H1 (cell line): ENCODE data around the gene MRPL1. TPM values are rescaled to one million over a fixed set of nuclear protein-coding genes. Genes with fewer than 3 reads are reported as not detected.
A peak's percentile ranks its signal among the peaks of the same experiment; 100 is the strongest.

Source experiments
- CTCF ChIA-PET: fragments of 300-600 bp; sonication (Branson Sonifier 250); formaldehyde crosslinking; loops from one replicate; lab custom pipeline; 2021; ENCODE audit not compliant: partially characterized antibody; lab: Charles Lee
- POLR2A ChIA-PET: fragments of 300-600 bp; sonication (Branson Sonifier 250); formaldehyde crosslinking; loops from one replicate; lab custom pipeline; 2021; ENCODE audit warnings: inconsistent platforms; ENCODE audit not compliant: partially characterized antibody; lab: Charles Lee
- DNase-seq, 2 experiments: peaks; one replicate each; pipeline versions ENCODE4 v3.0.0 to v3.0.0-alpha.2; 2010 to 2022; ENCODE audit warnings: low spot score in 2 of 2, low read depth in 1 of 2, mixed read lengths in 1 of 2
- FAIRE-seq: peaks from 2 replicates; lab custom pipeline; 2011; peaks lifted over from hg19 to GRCh38; lab: Jason Lieb, UNC
- H2AFZ ChIP-seq: 2 replicates; pipeline ENCODE4 v1.8.1; 2012; ENCODE audit warnings: low read length, inconsistent platforms
- H2AK5ac ChIP-seq: 2 replicates; pipeline ENCODE4 v1.6.1; 2013; ENCODE audit warnings: low read depth, low read length
- H2BK120ac ChIP-seq: replicated peaks from 2 replicates; pipeline ENCODE3; 2013; ENCODE audit warnings: low read depth, low read length, inconsistent platforms
- H2BK12ac ChIP-seq: 2 replicates; pipeline ENCODE4 v1.6.1; 2013; ENCODE audit warnings: low read depth, low read length
- H2BK15ac ChIP-seq: 2 replicates; pipeline ENCODE4 v1.6.1; 2013; ENCODE audit warnings: low read length
- H2BK20ac ChIP-seq: 2 replicates; pipeline ENCODE4 v1.6.1; 2013; ENCODE audit warnings: low read length
- H2BK5ac ChIP-seq: 2 replicates; pipeline ENCODE4 v1.6.1; 2013; ENCODE audit warnings: low read depth, low read length
- H3K14ac ChIP-seq: 2 replicates; pipeline ENCODE4 v1.6.1; 2013; ENCODE audit warnings: inconsistent platforms; ENCODE audit not compliant: insufficient read length
- H3K18ac ChIP-seq: 2 replicates; pipeline ENCODE4 v1.6.1; 2013; ENCODE audit warnings: low read length; ENCODE audit errors: extremely low read depth
- H3K23ac ChIP-seq: 2 replicates; pipeline ENCODE4 v1.6.1; 2013; ENCODE audit warnings: inconsistent platforms; ENCODE audit not compliant: insufficient read length
- H3K23me2 ChIP-seq: 2 replicates; pipeline ENCODE4 v1.6.1; 2013; ENCODE audit warnings: low read depth, low read length
- H3K27ac ChIP-seq: 2 replicates; pipeline ENCODE4 v1.6.1; 2011; ENCODE audit warnings: low read depth, low read length, inconsistent platforms
- H3K27me3 ChIP-seq, 4 experiments: replicated peaks in 1 of 4; 1 replicate in 1 of 4; 2 replicates in 3 of 4; pipeline versions ENCODE4 v1.6.1 to v1.8.1; 2011 to 2013; ENCODE audit warnings: low read length in 3 of 4, mild to moderate bottlenecking in 3 of 4, inconsistent platforms in 2 of 4, mixed read lengths in 2 of 4, moderate library complexity in 1 of 4; ENCODE audit not compliant: control insufficient read depth in 3 of 4, insufficient read depth in 3 of 4; ENCODE audit errors: extremely low read depth in 1 of 4
- H3K36me3 ChIP-seq, 4 experiments: 2 replicates each; pipeline versions ENCODE4 v1.6.1 to v1.8.1; 2011 to 2013; ENCODE audit warnings: mild to moderate bottlenecking in 4 of 4, low read length in 3 of 4, moderate library complexity in 2 of 4, control low read depth in 1 of 4, inconsistent platforms in 1 of 4; ENCODE audit not compliant: insufficient read depth in 4 of 4, control insufficient read depth in 2 of 4
- H3K4ac ChIP-seq: replicated peaks from 2 replicates; pipeline ENCODE3; 2013; ENCODE audit warnings: low read length, low read depth, mixed read lengths, inconsistent platforms; ENCODE audit not compliant: insufficient read length
- H3K4me1 ChIP-seq, 4 experiments: replicated peaks in 1 of 4; 1 replicate in 1 of 4; 2 replicates in 3 of 4; pipeline versions ENCODE4 v1.6.1 to v1.8.1; 2011 to 2013; ENCODE audit warnings: low read length in 3 of 4, inconsistent platforms in 2 of 4, mixed read lengths in 1 of 4; ENCODE audit not compliant: insufficient read depth in 4 of 4, control insufficient read depth in 3 of 4
- H3K4me2 ChIP-seq, 2 experiments: 2 replicates each; pipeline versions ENCODE4 v1.6.1 to v1.8.1; 2011 to 2013; ENCODE audit warnings: low read depth in 2 of 2, low read length in 2 of 2, control low read depth in 1 of 2, inconsistent platforms in 1 of 2, mild to moderate bottlenecking in 1 of 2; ENCODE audit not compliant: insufficient read depth in 1 of 2
- H3K4me3 ChIP-seq, 4 experiments: fragments of 200-600, 300-600 bp in 1 of 4; sonication (generic), shearing (Covaris generic), sonication (Bioruptor Twin) in 1 of 4; 2 replicates each; pipeline versions ENCODE4 v1.5.1 to v1.8.1; 2011 to 2016; ENCODE audit warnings: low read length in 4 of 4, low read depth in 3 of 4, control low read depth in 2 of 4, inconsistent platforms in 2 of 4, mild to moderate bottlenecking in 2 of 4, mixed read lengths in 1 of 4, moderate library complexity in 1 of 4; ENCODE audit not compliant: insufficient read depth in 2 of 4; ENCODE audit errors: extremely low read depth in 1 of 4
- H3K56ac ChIP-seq: replicated peaks from 2 replicates; pipeline ENCODE3; 2013; ENCODE audit warnings: low read depth, mild to moderate bottlenecking, mixed read lengths, low read length, inconsistent platforms; ENCODE audit not compliant: insufficient read length
- H3K79me1 ChIP-seq: 2 replicates; pipeline ENCODE4 v1.6.1; 2013; ENCODE audit warnings: low read depth, low read length, control low read depth
- H3K79me2 ChIP-seq, 2 experiments: 2 replicates each; pipeline versions ENCODE4 v1.6.1 to v1.8.1; 2012 to 2013; ENCODE audit warnings: low read length in 2 of 2, mild to moderate bottlenecking in 2 of 2, inconsistent platforms in 1 of 2; ENCODE audit not compliant: insufficient read depth in 2 of 2, control insufficient read depth in 1 of 2
- H3K9ac ChIP-seq, 4 experiments: replicated peaks in 1 of 4; 1 replicate in 1 of 4; 2 replicates in 3 of 4; pipeline versions ENCODE4 v1.6.1 to v1.8.1; 2011 to 2013; ENCODE audit warnings: low read depth in 3 of 4, low read length in 3 of 4, control low read depth in 2 of 4, mild to moderate bottlenecking in 2 of 4, moderate library complexity in 2 of 4, inconsistent platforms in 1 of 4; ENCODE audit errors: extremely low read depth in 1 of 4
- H3K9me3 ChIP-seq, 2 experiments: 2 replicates each; pipeline versions ENCODE4 v1.6.1 to v1.8.1; 2012 to 2013; ENCODE audit warnings: mild to moderate bottlenecking in 2 of 2, moderate library complexity in 2 of 2, control low read depth in 1 of 2, inconsistent platforms in 1 of 2, low read depth in 1 of 2, low read length in 1 of 2, mixed read lengths in 1 of 2; ENCODE audit not compliant: insufficient read depth in 2 of 2
- H4K20me1 ChIP-seq, 2 experiments: replicated peaks in 1 of 2; 2 replicates each; pipeline versions ENCODE3 to v1.8.1; 2011 to 2013; ENCODE audit warnings: inconsistent platforms in 2 of 2, low read length in 2 of 2, mild to moderate bottlenecking in 1 of 2; ENCODE audit not compliant: insufficient read depth in 2 of 2, control insufficient read depth in 1 of 2
- H4K5ac ChIP-seq: 2 replicates; pipeline ENCODE4 v1.6.1; 2013; ENCODE audit warnings: low read length, low read depth, mixed read lengths, inconsistent platforms; ENCODE audit not compliant: insufficient read length
- H4K8ac ChIP-seq: 2 replicates; pipeline ENCODE4 v1.8.0; 2013; ENCODE audit warnings: mild to moderate bottlenecking, moderate library complexity, low read length, inconsistent platforms; ENCODE audit not compliant: insufficient read depth; ENCODE audit errors: extremely low read depth
- H4K91ac ChIP-seq: replicated peaks from 2 replicates; pipeline ENCODE3; 2013; ENCODE audit warnings: low read length, mixed read lengths, inconsistent platforms; ENCODE audit not compliant: insufficient read length
- ASH2L ChIP-seq: fragments of 200-600, 300-600 bp; sonication (generic); IDR thresholded peaks from one replicate; pipeline ENCODE4 v1.7.1; 2017; ENCODE audit warnings: low read length
- GTF2F1 ChIP-seq: IDR thresholded peaks from 2 replicates; pipeline ENCODE4 v1.6.1; 2012; ENCODE audit warnings: low read depth, low read length, improper control_type of control experiment, borderline replicate concordance
- HDAC2 ChIP-seq, 2 experiments: fragments of 300-600 bp in 1 of 2; sonication (generic) in 1 of 2; IDR thresholded peaks; 2 replicates each; pipeline ENCODE4 v1.6.1; 2011 to 2012; ENCODE audit warnings: low read depth in 2 of 2, low read length in 2 of 2, mild to moderate bottlenecking in 2 of 2, moderate library complexity in 2 of 2, borderline replicate concordance in 1 of 2, inconsistent platforms in 1 of 2
- MAFK ChIP-seq: IDR thresholded peaks from 2 replicates; pipeline ENCODE4 v1.6.1; 2012; ENCODE audit warnings: low read depth, mild to moderate bottlenecking, improper control_type of control experiment, low read length
- PHF8 ChIP-seq: fragments of 200-600 bp; sonication (generic); conservative IDR thresholded peaks from 2 replicates; pipeline ENCODE4 v1.7.1; 2012; ENCODE audit warnings: low read depth, mild to moderate bottlenecking, inconsistent platforms, low read length, moderate library complexity
- RBBP5 ChIP-seq: IDR thresholded peaks from 2 replicates; pipeline ENCODE4 v1.7.1; 2012; ENCODE audit warnings: low read depth, mild to moderate bottlenecking, inconsistent platforms, low read length, moderate library complexity, borderline replicate concordance
- SAP30 ChIP-seq: fragments of 300-600 bp; sonication (generic); IDR thresholded peaks from 2 replicates; pipeline ENCODE4 v1.7.1; 2012; ENCODE audit warnings: low read length, moderate library complexity, mild to moderate bottlenecking, inconsistent platforms; ENCODE audit not compliant: insufficient read depth, insufficient replicate concordance
- SIRT6 ChIP-seq: IDR thresholded peaks from one replicate; pipeline ENCODE4 v1.7.1; 2012; ENCODE audit warnings: low read length, inconsistent platforms
- TBP ChIP-seq: IDR thresholded peaks from 2 replicates; pipeline ENCODE4 v1.6.1; 2011; ENCODE audit warnings: low read depth, low read length, improper control_type of control experiment
- WGBS, 2 experiments: shearing (Covaris generic) in 1 of 2; methylation state at CpG; one replicate each; pipeline versions ENCODE4 v1.1.6 to v1.1.7; 2013 to 2015; ENCODE audit warnings: low lambda C conversion rate in 2 of 2, mixed read lengths in 2 of 2, inconsistent platforms in 1 of 2, low coverage in 1 of 2, missing lambda C conversion rate in 1 of 2; ENCODE audit not compliant: insufficient replicate concordance in 2 of 2, insufficient coverage in 1 of 2, insufficient read length in 1 of 2; ENCODE audit errors: extremely low coverage in 1 of 2, missing lambda C conversion rate in 1 of 2; 5-methylcytosine and 5-hydroxymethylcytosine counted together
- polyA plus RNA-seq, 7 experiments: library from polyadenylated mRNA; depleted of rRNA in 3 of 7; stranded (reverse) in 5 of 7; unstranded in 2 of 7; fragments of >200 nt in 5 of 7; fragments of 200-250 nt in 2 of 7; gene quantifications; 1 replicate in 5 of 7; 2 replicates in 1 of 7; 4 replicates in 1 of 7; pipeline versions ENCODE4 v1.2.1 to v1.2.3, GENCODE V29; 2011 to 2013; ENCODE audit warnings: missing spikeins in 2 of 7, mixed read lengths in 2 of 7
- total RNA-seq: library from RNA; stranded (reverse); fragmentation: NEBNext Ultra II Directional; extraction: Animal tissue kit (Norgen Biotek cat#: 25700); gene quantifications from 2 replicates; pipeline ENCODE4 v1.2.1, GENCODE V29; 2021

MRPL1 gene
- total and polyA plus RNA-seq, 2 of the 8 experiments (the other 6 are each of a cell fraction or from before 2014, with no cell fraction given): 9.6 to 37.0 TPM

GRCh38 chr4:77819843-77820648 lies 42.6 kb upstream of the MRPL1 start:
- H2BK5ac ChIP-seq: no peak overlapping the region; the same call in 1 of the 2 replicates
- H3K23ac ChIP-seq: no peak overlapping the region
- no peak overlapping the region for H2AK5ac ChIP-seq
- peak overlapping the region; percentile 7 to 71 (median 49); a peak in 5 of 7 replicates for H3K9ac ChIP-seq
- H3K9me3 ChIP-seq: no peaks in the 10 kb centered on the region
- no peak overlapping the region for H2BK120ac ChIP-seq
- peaks cover 8% of the 10 kb centered on the region; the same call in 1 of the 2 replicates for H3K23me2 ChIP-seq
- POLR2A ChIA-PET: interaction anchor here (0.7 to 1.3 kb wide), 2 partner anchors 12 to 43 kb away, joined by 4 to 13 read pairs; partner anchors contain the start of gene MRPL1
- peak overlapping the region; percentile 76 to 96 (median 82) for H3K4me3 ChIP-seq
- DNase-seq: peak in 1 of 2 experiments; percentile 94
- H3K18ac ChIP-seq: peak overlapping the region; percentile 89
- peak overlapping the region; percentile 73 for H4K5ac ChIP-seq
- H2AFZ ChIP-seq: peak overlapping the region; percentile 93
- H3K56ac ChIP-seq: peak overlapping the region; percentile 39
- FAIRE-seq: no peak
- peaks cover 0 to 5% (median 2%) of the 10 kb centered on the region in 4 experiments; a peak in 2 of 7 replicates for H3K27me3 ChIP-seq
- H3K79me2 ChIP-seq: peaks cover 0 to 5% of the 10 kb centered on the region in 2 experiments; a peak in 1 of 4 replicates
- no peak overlapping the region for H3K14ac ChIP-seq
- H4K20me1 ChIP-seq: peaks cover 0 to 2% of the 10 kb centered on the region in 2 experiments
- CTCF ChIA-PET: no interaction called here
- WGBS, 2 experiments: 3% methylated on average over 42 of the region's 81 CpGs; no CpG with 5 or more reads in 1 of the 2 experiments
- no peak overlapping the region for H3K27ac ChIP-seq
- H2BK15ac ChIP-seq: no peak overlapping the region
- no peak overlapping the region for H2BK20ac ChIP-seq
- peak overlapping the region; percentile 59 to 90 for H3K4me2 ChIP-seq
- H3K4me1 ChIP-seq: peaks cover 0 to 4% (median 2%) of the 10 kb centered on the region in 4 experiments; a peak in 4 of 7 replicates
- H4K91ac ChIP-seq: peak overlapping the region; percentile 19
- no peak overlapping the region for H3K4ac ChIP-seq
- H4K8ac ChIP-seq: peak overlapping the region; percentile 62
- no peaks in the 10 kb centered on the region for H3K79me1 ChIP-seq
- H2BK12ac ChIP-seq: no peak overlapping the region
- no peaks in the 10 kb centered on the region for H3K36me3 ChIP-seq
- TF ChIP-seq GTF2F1 (no peak), PHF8 (peak; percentile 50), TBP (peak; percentile 32; the same call in 1 of the 2 replicates), SIRT6 (no peak), RBBP5 (0 out of 2 replicates have a peak, but pooled peaks have one; percentile 32), MAFK (no peak), HDAC2 (IDR thresholded peaks at IDR 0.05; ENCODE audit: borderline replicate concordance in 1 of 2, low read depth in 2 of 2, low read length in 2 of 2) (peak in 1 of 2 experiments; percentile 34; a peak in 1 of 4 replicates), ASH2L (peak; percentile 88), SAP30 (no peak)
